Iris pigment epithelial cell (primary cell): ENCODE measurements around the gene MPIG6B.

Experiments
- DNase-seq: peaks from one replicate; pipeline ENCODE4 v3.0.0-alpha.2; 2011; ENCODE audit warnings: low read depth

The MPIG6B gene, protein sequence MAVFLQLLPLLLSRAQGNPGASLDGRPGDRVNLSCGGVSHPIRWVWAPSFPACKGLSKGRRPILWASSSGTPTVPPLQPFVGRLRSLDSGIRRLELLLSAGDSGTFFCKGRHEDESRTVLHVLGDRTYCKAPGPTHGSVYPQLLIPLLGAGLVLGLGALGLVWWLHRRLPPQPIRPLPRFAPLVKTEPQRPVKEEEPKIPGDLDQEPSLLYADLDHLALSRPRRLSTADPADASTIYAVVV

GRCh38 chr6:31723245-31723979 lies at the start of gene MPIG6B:
MPIG6B (plus strand) TSS chr6:31723373; CDS start chr6:31723384, 11 bp downstream.
- no peak for DNase-seq

GRCh38 chr6:31676322-31676903 lies 46.8 kb upstream of the MPIG6B start:
- no peak for DNase-seq

GRCh38 chr6:31676904-31677303 lies 46.3 kb upstream of the MPIG6B start:
- no peak for DNase-seq

DNA sequence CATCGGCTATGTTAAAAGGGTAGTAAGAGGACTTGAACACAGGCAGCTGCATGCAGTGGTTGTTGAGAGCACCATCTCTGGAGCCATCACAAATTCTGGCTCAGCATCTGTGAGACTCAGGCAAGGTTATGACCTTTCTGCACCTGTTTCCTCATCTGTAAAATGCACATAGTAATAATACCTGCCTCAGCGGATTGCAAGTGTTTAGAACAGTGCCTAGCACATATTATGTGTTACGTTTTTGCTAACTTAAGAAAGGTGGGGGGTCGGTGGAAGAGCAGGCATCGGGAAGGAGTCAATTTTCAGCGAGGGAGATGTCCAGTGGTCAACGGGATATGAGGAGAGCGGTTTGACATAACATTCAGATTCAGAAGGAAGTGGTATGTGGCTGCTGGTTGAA lies 45.2 kb upstream of the MPIG6B start:
- DNase-seq: no peak

- DNase-seq: peak; percentile 94
These were observed 42.7 kb upstream of the MPIG6B start, which contains the start of gene LY6G5C for GRCh38 chr6:31680226-31681134. LY6G5C (minus strand) TSS chr6:31681067; CDS start chr6:31680373, 694 bp downstream.

- peak; percentile 29 for DNase-seq
These were observed 42.0 kb upstream of the MPIG6B start for GRCh38 chr6:31681135-31681671.

GRCh38 chr6:31683591-31683990 lies 39.6 kb upstream of the MPIG6B start:
- DNase-seq: no peak

DNA sequence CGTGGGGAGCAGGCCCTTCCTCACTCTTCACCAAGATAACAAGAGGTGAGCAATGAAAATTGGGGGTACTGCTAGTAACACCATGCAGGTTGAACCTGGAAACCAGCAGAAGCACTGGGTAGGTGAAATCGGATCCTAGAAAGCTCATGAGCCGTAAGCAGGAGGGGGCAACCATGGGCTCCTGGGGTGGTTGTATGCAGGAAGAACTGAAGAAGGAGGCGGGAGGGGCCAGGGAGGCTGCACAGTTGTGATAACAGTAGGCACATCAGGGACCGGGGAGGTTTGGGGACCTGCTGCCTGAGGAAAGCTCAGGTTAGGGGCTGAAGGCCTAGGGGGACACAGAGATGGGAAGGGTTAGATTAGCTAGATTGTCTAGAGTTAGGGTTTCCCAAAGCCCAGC lies 36.7 kb upstream of the MPIG6B start:
- DNase-seq: no peak

GRCh38 chr6:31687321-31687720 lies 35.9 kb upstream of the MPIG6B start:
- no peak for DNase-seq

GRCh38 chr6:31687860-31688693 lies 35.1 kb upstream of the MPIG6B start:
- no peak for DNase-seq

- no peak for DNase-seq
These were observed 33.7 kb upstream of the MPIG6B start for GRCh38 chr6:31689249-31690110.

- DNase-seq: peak; percentile 15
These were observed 32.7 kb upstream of the MPIG6B start for GRCh38 chr6:31690231-31691077.

DNA sequence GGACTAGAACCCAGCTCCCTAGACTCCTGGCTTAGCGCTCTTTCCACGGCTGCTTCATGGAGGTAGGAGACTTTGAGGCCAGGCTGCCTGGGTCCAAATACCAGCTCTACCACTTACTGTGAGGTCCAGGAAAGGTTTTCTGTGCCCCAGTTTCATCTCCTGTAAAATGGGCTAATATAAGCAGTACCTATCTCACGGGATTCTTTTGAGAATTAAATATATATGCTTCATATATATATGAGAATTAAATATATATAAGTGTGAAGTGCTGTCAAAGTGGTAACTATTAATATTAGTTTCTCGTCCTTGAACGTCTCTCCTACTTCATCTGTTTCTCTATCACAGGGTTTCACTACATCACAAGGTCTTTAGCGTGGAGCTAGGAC lies 32.1 kb upstream of the MPIG6B start:
- DNase-seq: no peak

- no peak for DNase-seq
These were observed 31.5 kb upstream of the MPIG6B start for GRCh38 chr6:31691564-31692108.

- DNase-seq: no peak
These were observed 30.8 kb upstream of the MPIG6B start for GRCh38 chr6:31692353-31692752.

DNA sequence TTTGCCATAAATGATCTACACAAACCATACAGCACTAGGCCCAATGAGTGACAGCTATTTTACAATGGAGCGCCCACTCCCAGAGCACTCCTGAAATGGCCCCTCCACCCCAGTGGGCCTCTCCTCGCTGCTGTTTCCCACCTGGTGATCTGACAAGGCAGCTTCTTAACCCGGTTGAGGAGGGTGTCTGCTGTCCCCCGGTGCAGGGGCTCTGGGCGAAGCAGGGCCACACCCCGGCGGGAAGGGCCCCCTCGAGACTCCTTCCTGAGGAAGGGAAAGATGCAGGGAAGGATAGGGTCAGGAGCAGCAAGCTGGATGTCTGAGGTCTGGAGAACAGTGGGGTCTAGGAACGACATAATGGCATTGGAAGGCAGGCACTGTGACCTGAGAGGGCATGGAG lies 30.3 kb upstream of the MPIG6B start:
- no peak for DNase-seq

GRCh38 chr6:31693535-31693934 lies 29.6 kb upstream of the MPIG6B start:
- DNase-seq: no peak

- peak; percentile 33 for DNase-seq
These were observed 25.6 kb upstream of the MPIG6B start for GRCh38 chr6:31697555-31697954.
